Measurements from ENCODE around the gene VSIG8. TPM values are rescaled to one million over a fixed set of nuclear protein-coding genes. Genes with fewer than 3 reads are reported as not detected.
"Not testable (repeated sequence)": the region's sequence is repeated elsewhere in the genome, so short reads cannot be mapped to it uniquely, and the experiment has no call there.

Gene VSIG8
- total and polyA plus RNA-seq, 4 donors = 0.08 TPM; not detected in 3

- no peak for DNase-seq (ENCODE audit: low spot score)
- Histone ChIP-seq H3K9me3 (ENCODE audit: control insufficient read depth in 4 of 4, low read length in 3 of 4) (no peaks in the 10 kb centered on the region), H3K4me1 (ENCODE audit: control insufficient read depth in 4 of 4, insufficient read depth in 4 of 4, low read length in 3 of 4) (peaks cover 0 to 7% (median 3%) of the 10 kb centered on the region in 4 donors), H3K36me3 (ENCODE audit: control insufficient read depth in 4 of 4, insufficient read depth in 3 of 4, low read depth in 1 of 4, low read length in 3 of 4) (no peaks in the 10 kb centered on the region), H3K27ac (ENCODE audit: low read depth in 1 of 2, low read length in 2 of 2) (no peak overlapping the region), H3K9ac (ENCODE audit: low read depth in 1 of 2, low read length in 2 of 2) (no peak overlapping the region), H3K4me3 (ENCODE audit: low read depth in 1 of 3, low read length in 3 of 3) (no peak overlapping the region), H3K27me3 (ENCODE audit: control insufficient read depth in 4 of 4, insufficient read depth in 4 of 4, low read length in 3 of 4) (no peaks in the 10 kb centered on the region)
- 93% methylated on average over 2 of the region's 2 CpGs for WGBS
- TF ChIP-seq FOXA1 (IDR thresholded peaks at IDR 0.05) (no peak), HNF4G (IDR thresholded peaks at IDR 0.05) (no peak), ZBTB33 (IDR thresholded peaks at IDR 0.05) (no peak), RAD21 (IDR thresholded peaks at IDR 0.05) (no peak), MAX (IDR thresholded peaks at IDR 0.05) (no peak), CTCF (IDR thresholded peaks at IDR 0.05; ENCODE audit: low read depth, low read length, missing input control) (no peak), RXRA (IDR thresholded peaks at IDR 0.05) (no peak), HNF4A (conservative IDR thresholded peaks at IDR 0.05) (no peak)
Observed at GRCh38 chr1:159900755-159901360, 38.4 kb upstream of the VSIG8 start.

GRCh38 chr1:159900086-159900680, 37.7 kb upstream of the VSIG8 start, which contains the start of gene CFAP45:
TSS of gene CFAP45 (minus strand) at chr1:159900165. CDS start at chr1:159900098, 67 bp downstream.
- no peaks in the 10 kb centered on the region for H3K27me3 ChIP-seq (ENCODE audit: control insufficient read depth in 4 of 4, insufficient read depth in 4 of 4, low read length in 3 of 4)
- H3K9ac ChIP-seq (ENCODE audit: low read depth in 1 of 2, low read length in 2 of 2) = no peak within 1 kb of the TSS
- DNase-seq (ENCODE audit: low spot score) = peak; percentile 85
- peaks cover 0 to 7% (median 3%) of the 10 kb centered on the region in 4 donors for H3K4me1 ChIP-seq (ENCODE audit: control insufficient read depth in 4 of 4, insufficient read depth in 4 of 4, low read length in 3 of 4)
- 24% methylated on average over 30 of the region's 30 CpGs for WGBS
- no peak within 1 kb of the TSS for H3K4me3 ChIP-seq (ENCODE audit: low read depth in 1 of 3, low read length in 3 of 3)
- no peaks in the 10 kb centered on the region for H3K36me3 ChIP-seq (ENCODE audit: control insufficient read depth in 4 of 4, insufficient read depth in 3 of 4, low read depth in 1 of 4, low read length in 3 of 4)
- H3K27ac ChIP-seq (ENCODE audit: low read depth in 1 of 2, low read length in 2 of 2) = no peak within 1 kb of the TSS
- no peaks in the 10 kb centered on the region for H3K9me3 ChIP-seq (ENCODE audit: control insufficient read depth in 4 of 4, low read length in 3 of 4)
- TF ChIP-seq RAD21 (IDR thresholded peaks at IDR 0.05) = no peak
- TF ChIP-seq ZBTB33 (IDR thresholded peaks at IDR 0.05) = no peak
- TF ChIP-seq FOXA1 (IDR thresholded peaks at IDR 0.05) = no peak
- no peak for TF ChIP-seq JUND (IDR thresholded peaks at IDR 0.05)

GRCh38 chr1:159899634-159900033, 37.2 kb upstream of the VSIG8 start:
- not testable (repeated sequence) for H3K27me3 ChIP-seq (ENCODE audit: control insufficient read depth in 4 of 4, insufficient read depth in 4 of 4, low read length in 3 of 4); H3K27ac ChIP-seq (ENCODE audit: low read depth in 1 of 2, low read length in 2 of 2); H3K4me1 ChIP-seq (ENCODE audit: control insufficient read depth in 4 of 4, insufficient read depth in 4 of 4, low read length in 3 of 4); H3K4me3 ChIP-seq (ENCODE audit: low read depth in 1 of 3, low read length in 3 of 3); H3K9ac ChIP-seq (ENCODE audit: low read depth in 1 of 2, low read length in 2 of 2); DNase-seq (ENCODE audit: low spot score); H3K36me3 ChIP-seq (ENCODE audit: control insufficient read depth in 4 of 4, insufficient read depth in 3 of 4, low read depth in 1 of 4, low read length in 3 of 4); H3K9me3 ChIP-seq (ENCODE audit: control insufficient read depth in 4 of 4, low read length in 3 of 4)
- WGBS = 87% methylated on average over 12 of the region's 15 CpGs

Measured in liver (tissue), 9 donors.